ENCODE results near the gene NKAIN4.

GRCh38 chr20:63295422-63295821 lies 41.2 kb upstream of the NKAIN4 start:
- TF ChIP-seq CTCF (conservative IDR thresholded peaks at IDR 0.05; ENCODE audit: low read depth in 2 of 2) (peak; percentile 7 to 39; a peak in 2 of 4 replicates), POLR2AphosphoS5 (IDR thresholded peaks at IDR 0.05; ENCODE audit: low read depth) (no peak), CREB1 (CRISPR knock-in tag; IDR thresholded peaks at IDR 0.05; ENCODE audit: low read depth) (no peak), EZH2phosphoT487 (IDR thresholded peaks at IDR 0.05; ENCODE audit: unreplicated experiment) (no peak), EZH2 (IDR thresholded peaks at IDR 0.05; ENCODE audit: low read depth, unreplicated experiment) (no peak), REST (IDR thresholded peaks at IDR 0.05; ENCODE audit: unreplicated experiment) (no peak), ZNF331 (CRISPR knock-in tag; IDR thresholded peaks at IDR 0.05; ENCODE audit: low read depth) (no peak), JUNB (IDR thresholded peaks at IDR 0.05; ENCODE audit: unreplicated experiment) (no peak), ETS1 (IDR thresholded peaks at IDR 0.05) (no peak), ZNF462 (CRISPR knock-in tag; IDR thresholded peaks at IDR 0.05) (no peak), NANOG (IDR thresholded peaks at IDR 0.05; ENCODE audit: borderline replicate concordance) (no peak), ZNF114 (CRISPR knock-in tag; IDR thresholded peaks at IDR 0.05) (no peak)
